Loucy (cell line): ENCODE measurements around the gene CLCN5.

ENCODE experiments used
- H2AFZ ChIP-seq: fragments of 200-600 bp; sonication (generic); 2 replicates; pipeline ENCODE4 v1.6.0; 2016; ENCODE audit warnings: antibody characterized with exemption, mild to moderate bottlenecking, low read length, moderate library complexity
- H3F3A ChIP-seq: fragments of 200-600 bp; 2 replicates; pipeline ENCODE4 v1.6.0; 2016; ENCODE audit warnings: antibody characterized with exemption, low read depth, mild to moderate bottlenecking
- H3K27me3 ChIP-seq: fragments of 200-600 bp; sonication (generic); 2 replicates; pipeline ENCODE4 v1.6.1; 2014; ENCODE audit warnings: low read length, mild to moderate bottlenecking; ENCODE audit not compliant: insufficient read depth, poor library complexity, severe bottlenecking
- H3K36me3 ChIP-seq: fragments of 200-600 bp; sonication (generic); 2 replicates; pipeline ENCODE4 v1.6.1; 2016; ENCODE audit warnings: low read length; ENCODE audit not compliant: insufficient read depth
- H3K4me1 ChIP-seq: fragments of 200-600 bp; sonication (generic); 2 replicates; pipeline ENCODE4 v1.5.1; 2014; ENCODE audit warnings: low read length, mild to moderate bottlenecking; ENCODE audit not compliant: insufficient read depth, poor library complexity, severe bottlenecking
- H3K4me2 ChIP-seq: fragments of 200-600 bp; sonication (generic); 2 replicates; pipeline ENCODE4 v1.6.0; 2014; ENCODE audit warnings: antibody characterized with exemption, low read length, low read depth, mild to moderate bottlenecking; ENCODE audit not compliant: poor library complexity, severe bottlenecking
- H3K4me3 ChIP-seq: fragments of 200-600 bp; sonication (generic); 2 replicates; pipeline ENCODE4 v1.5.1; 2014; ENCODE audit warnings: low read length, mild to moderate bottlenecking, mixed read lengths; ENCODE audit not compliant: poor library complexity, severe bottlenecking
- H3K79me2 ChIP-seq: fragments of 200-600 bp; sonication (generic); 2 replicates; pipeline ENCODE4 v1.6.1; 2014; ENCODE audit warnings: low read length; ENCODE audit not compliant: insufficient read depth
- H3K9ac ChIP-seq: fragments of 200-600 bp; sonication (generic); 2 replicates; pipeline ENCODE4 v1.6.0; 2014; ENCODE audit warnings: mild to moderate bottlenecking, low read depth, low read length, moderate library complexity; ENCODE audit not compliant: poor library complexity, severe bottlenecking
- H3K9me2 ChIP-seq: fragments of 200-600 bp; sonication (generic); replicated peaks from 2 replicates; pipeline ENCODE4 v1.6.1; 2016; ENCODE audit warnings: low read depth, low read length, mixed read lengths
- H3K9me3 ChIP-seq: fragments of 200-600 bp; sonication (generic); 2 replicates; pipeline ENCODE4 v1.6.1; 2014; ENCODE audit warnings: mild to moderate bottlenecking, antibody characterized with exemption, low read length, low read depth; ENCODE audit not compliant: insufficient read depth
- H4K20me1 ChIP-seq: fragments of 200-600 bp; sonication (generic); 2 replicates; pipeline ENCODE4 v1.6.0; 2014; ENCODE audit warnings: antibody characterized with exemption, low read length, mild to moderate bottlenecking; ENCODE audit not compliant: insufficient read depth, poor library complexity, severe bottlenecking
- CTCF ChIP-seq: fragments of 200-600 bp; sonication (generic); conservative IDR thresholded peaks from 2 replicates; pipeline ENCODE4 v1.5.1; 2014; ENCODE audit warnings: mild to moderate bottlenecking, antibody characterized with exemption, low read length
- EZH2phosphoT487 ChIP-seq: fragments of 200-600 bp; IDR thresholded peaks from 2 replicates; pipeline ENCODE4 v1.6.1; 2018; ENCODE audit warnings: antibody characterized with exemption, mild to moderate bottlenecking, moderate library complexity, borderline replicate concordance

Gene CLCN5

GRCh38 chrX:50111742-50112141, 189.3 kb downstream of the CLCN5 start:
- Histone ChIP-seq H3K27me3 (no peaks in the 10 kb centered on the region), H3K36me3 (no peaks in the 10 kb centered on the region), H3K4me2 (no peak overlapping the region), H3K9me2 (no peaks in the 10 kb centered on the region), H3K79me2 (no peaks in the 10 kb centered on the region), H2AFZ (no peak overlapping the region), H3K4me1 (no peaks in the 10 kb centered on the region), H4K20me1 (no peaks in the 10 kb centered on the region), H3K4me3 (no peak overlapping the region), H3K9me3 (no peaks in the 10 kb centered on the region), H3F3A (no peaks in the 10 kb centered on the region), H3K9ac (no peak overlapping the region)
- TF ChIP-seq EZH2phosphoT487 (no peak), CTCF (no peak)

GRCh38 chrX:50114113-50114512, 191.7 kb downstream of the CLCN5 start:
- no peak for TF ChIP-seq CTCF
- TF ChIP-seq EZH2phosphoT487, result no peak
- H3K79me2 ChIP-seq, result no peaks in the 10 kb centered on the region
- no peaks in the 10 kb centered on the region for H3K27me3 ChIP-seq
- H3K4me3 ChIP-seq, result no peak overlapping the region
- H3K4me1 ChIP-seq, result peaks cover 9% of the 10 kb centered on the region
- no peaks in the 10 kb centered on the region for H3K9me2 ChIP-seq
- no peaks in the 10 kb centered on the region for H4K20me1 ChIP-seq
- H3K36me3 ChIP-seq, result no peaks in the 10 kb centered on the region
- H3K4me2 ChIP-seq, result no peak overlapping the region
- no peaks in the 10 kb centered on the region for H3K9me3 ChIP-seq
- H3F3A ChIP-seq, result no peaks in the 10 kb centered on the region
- H2AFZ ChIP-seq, result no peak overlapping the region
- H3K9ac ChIP-seq, result no peak overlapping the region

- no peaks in the 10 kb centered on the region for H3K36me3 ChIP-seq
- H2AFZ ChIP-seq, result no peak overlapping the region
- TF ChIP-seq CTCF, result no peak
- no peak for TF ChIP-seq EZH2phosphoT487
- H3K9me3 ChIP-seq, result no peaks in the 10 kb centered on the region
- no peaks in the 10 kb centered on the region for H4K20me1 ChIP-seq
- H3K4me2 ChIP-seq, result no peak overlapping the region
- H3K9me2 ChIP-seq, result no peaks in the 10 kb centered on the region
- no peak overlapping the region for H3K4me3 ChIP-seq
- no peak overlapping the region for H3K9ac ChIP-seq
- H3K79me2 ChIP-seq, result no peaks in the 10 kb centered on the region
- peaks cover 9% of the 10 kb centered on the region for H3K4me1 ChIP-seq
- H3F3A ChIP-seq, result no peaks in the 10 kb centered on the region
- no peaks in the 10 kb centered on the region for H3K27me3 ChIP-seq
Observed at GRCh38 chrX:50115973-50116372, 193.6 kb downstream of the CLCN5 start.
